G401.6 (cell line): ENCODE measurements around the gene PSG7.
"Not testable (repeated sequence)": the region's sequence is repeated elsewhere in the genome, so short reads cannot be mapped to it uniquely, and the experiment has no call there.

ENCODE experiments used
- FAIRE-seq: peaks from 2 replicates; lab custom pipeline; 2012; peaks lifted over from hg19 to GRCh38; lab: Jason Lieb, UNC

Gene PSG7

GRCh38 chr19:42937107-42937506 lies at the start of gene PSG7:
TSS of gene PSG7 (minus strand) at chr19:42937207. CDS start at chr19:42937076, 131 bp downstream.
- FAIRE-seq: not testable (repeated sequence)

GRCh38 chr19:42985588-42985987 lies 48.6 kb upstream of the PSG7 start:
- FAIRE-seq: no peak

- not testable (repeated sequence) for FAIRE-seq
Observed at GRCh38 chr19:42982111-42982510, 45.1 kb upstream of the PSG7 start.

- FAIRE-seq: not testable (repeated sequence)
Observed at GRCh38 chr19:42971451-42971850, 34.4 kb upstream of the PSG7 start.

- FAIRE-seq: no peak
Observed at GRCh38 chr19:42965176-42965575, 28.2 kb upstream of the PSG7 start.

- no peak for FAIRE-seq
Observed at GRCh38 chr19:42961119-42961518, 24.1 kb upstream of the PSG7 start.

- not testable (repeated sequence) for FAIRE-seq
Observed at GRCh38 chr19:42952126-42952525, 15.1 kb upstream of the PSG7 start.

- peak; percentile 82 for FAIRE-seq
Observed at GRCh38 chr19:42951476-42951875, 14.5 kb upstream of the PSG7 start.

- FAIRE-seq: no peak
Observed at GRCh38 chr19:42942187-42942789, 5.3 kb upstream of the PSG7 start.

GRCh38 chr19:42934726-42935125 lies 2.3 kb downstream of the PSG7 start:
- not testable (repeated sequence) for FAIRE-seq

- FAIRE-seq: peak; percentile 96
Observed at GRCh38 chr19:42934183-42934582, 2.8 kb downstream of the PSG7 start.

GRCh38 chr19:42933412-42933811 lies 3.6 kb downstream of the PSG7 start:
- FAIRE-seq: not testable (repeated sequence)

- peak; percentile 100 for FAIRE-seq
Observed at GRCh38 chr19:42932485-42933101, 4.4 kb downstream of the PSG7 start.

- FAIRE-seq: not testable (repeated sequence)
Observed at GRCh38 chr19:42930214-42930613, 6.8 kb downstream of the PSG7 start.

- FAIRE-seq: no peak
Observed at GRCh38 chr19:42928896-42929295, 8.1 kb downstream of the PSG7 start.

GRCh38 chr19:42926781-42927180 lies 10.2 kb downstream of the PSG7 start:
- FAIRE-seq: peak; percentile 15

GRCh38 chr19:42923106-42923505 lies 13.9 kb downstream of the PSG7 start:
- peak; percentile 71 for FAIRE-seq

- peak; percentile 6 for FAIRE-seq
Observed at GRCh38 chr19:42920971-42921370, 16.0 kb downstream of the PSG7 start.

GRCh38 chr19:42919757-42920079 lies 17.3 kb downstream of the PSG7 start:
- no peak for FAIRE-seq

GRCh38 chr19:42919070-42919756 lies 17.8 kb downstream of the PSG7 start:
- FAIRE-seq: not testable (repeated sequence)

GRCh38 chr19:42918377-42919069 lies 18.5 kb downstream of the PSG7 start:
- not testable (repeated sequence) for FAIRE-seq

- FAIRE-seq: not testable (repeated sequence)
Observed at GRCh38 chr19:42917634-42918033, 19.4 kb downstream of the PSG7 start, which contains the start of gene PSG6. TSS of gene PSG6 (minus strand) at chr19:42917894. CDS start at chr19:42917792, 102 bp downstream.

GRCh38 chr19:42916931-42917330 lies 20.1 kb downstream of the PSG7 start:
- FAIRE-seq: not testable (repeated sequence)
